ENCODE measurements around the gene PA2G4.

DNA sequence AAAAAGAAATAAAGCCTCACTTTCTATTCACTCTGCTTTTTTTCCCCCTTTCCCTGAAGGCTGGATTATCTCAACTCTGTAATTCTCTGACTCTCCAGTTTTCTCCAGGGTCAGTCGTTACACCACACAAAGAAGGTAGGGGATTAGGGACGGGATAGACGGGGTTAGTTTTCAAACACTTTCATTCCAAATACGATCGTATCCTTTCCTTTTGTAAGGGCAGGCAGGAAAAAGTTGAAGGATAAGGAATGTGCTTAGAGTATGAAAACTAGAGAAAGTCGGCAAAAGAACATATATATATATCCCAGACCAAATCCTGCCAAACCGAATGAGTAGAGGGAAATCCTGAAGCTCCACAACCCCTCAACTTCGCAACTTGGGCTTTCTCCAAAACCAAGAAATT is 23.1 kb downstream of the PA2G4 start:
- TF ChIP-seq CTCF (IDR thresholded peaks at IDR 0.05; ENCODE audit: poor library complexity), result no peak
- no peak for TF ChIP-seq EZH2 (IDR thresholded peaks at IDR 0.05; ENCODE audit: borderline replicate concordance)
